Small intestine (tissue), 7 donors: ENCODE results near the gene EEFSEC. TPM values are rescaled to one million over a fixed set of nuclear protein-coding genes. Genes with fewer than 3 reads are reported as not detected.

Source experiments
- DNase-seq, 2 donors: peaks; one replicate each; pipeline versions ENCODE4 v3.0.0 to v3.0.0-alpha.2; 2013
- FAIRE-seq: peaks from 2 replicates; lab custom pipeline; 2012; peaks lifted over from hg19 to GRCh38; lab: Jason Lieb, UNC
- H3K27ac ChIP-seq, 3 donors: one replicate each; pipeline ENCODE4 v1.5.1; 2013; ENCODE audit warnings: low read length in 2 of 3, mild to moderate bottlenecking in 2 of 3, control low read depth in 1 of 3, inconsistent platforms in 1 of 3, low read depth in 1 of 3, moderate library complexity in 1 of 3
- H3K27me3 ChIP-seq, 3 donors: one replicate each; pipeline ENCODE4 v1.6.1; 2013; ENCODE audit warnings: low read length in 3 of 3, inconsistent platforms in 1 of 3; ENCODE audit not compliant: control insufficient read depth in 3 of 3, insufficient read depth in 3 of 3
- H3K36me3 ChIP-seq, 3 donors: one replicate each; pipeline ENCODE4 v1.6.1; 2013; ENCODE audit warnings: low read length in 3 of 3, inconsistent platforms in 1 of 3, low read depth in 1 of 3, mild to moderate bottlenecking in 1 of 3, moderate library complexity in 1 of 3; ENCODE audit not compliant: control insufficient read depth in 3 of 3, insufficient read depth in 2 of 3
- H3K4me1 ChIP-seq, 3 donors: one replicate each; pipeline ENCODE4 v1.6.1; 2013; ENCODE audit warnings: low read length in 2 of 3, inconsistent platforms in 1 of 3, low read depth in 1 of 3, mild to moderate bottlenecking in 1 of 3, moderate library complexity in 1 of 3; ENCODE audit not compliant: control insufficient read depth in 3 of 3, insufficient read depth in 2 of 3
- H3K4me3 ChIP-seq, 3 donors: one replicate each; pipeline ENCODE4 v1.5.1; 2013; ENCODE audit warnings: low read length in 3 of 3, control low read depth in 1 of 3, inconsistent platforms in 1 of 3, low read depth in 1 of 3, mild to moderate bottlenecking in 1 of 3, moderate library complexity in 1 of 3
- H3K9me3 ChIP-seq, 2 donors: one replicate each; pipeline ENCODE4 v1.6.1; 2013; ENCODE audit warnings: low read depth in 1 of 2, low read length in 1 of 2; ENCODE audit not compliant: control insufficient read depth in 2 of 2, insufficient read depth in 1 of 2
- WGBS, 3 donors: extraction: QIAGEN DNeasy Blood & Tissue Kit; methylation state at CpG; one replicate each; pipeline ENCODE4 v1.1.7; 2013; 5-methylcytosine and 5-hydroxymethylcytosine counted together
- polyA plus RNA-seq, 4 donors: library from polyadenylated mRNA; stranded (reverse) in 3 of 4; unstranded in 1 of 4; fragments of 200-250 nt in 3 of 4; fragments of 120-200 nt in 1 of 4; gene quantifications; one replicate each; pipeline versions ENCODE4 v1.2.1 to v1.2.3, GENCODE V29; 2013
- donor health status: healthy with polysubstance abuse.
- donor health status: control.
- donor health status: control.
- donor health status: Bipolar disorder and iron deficiency.
- donor health status: healthy.

Gene EEFSEC
- polyA plus RNA-seq, 4 donors = 4.9 to 29.0 (median 10.2) TPM

DNA sequence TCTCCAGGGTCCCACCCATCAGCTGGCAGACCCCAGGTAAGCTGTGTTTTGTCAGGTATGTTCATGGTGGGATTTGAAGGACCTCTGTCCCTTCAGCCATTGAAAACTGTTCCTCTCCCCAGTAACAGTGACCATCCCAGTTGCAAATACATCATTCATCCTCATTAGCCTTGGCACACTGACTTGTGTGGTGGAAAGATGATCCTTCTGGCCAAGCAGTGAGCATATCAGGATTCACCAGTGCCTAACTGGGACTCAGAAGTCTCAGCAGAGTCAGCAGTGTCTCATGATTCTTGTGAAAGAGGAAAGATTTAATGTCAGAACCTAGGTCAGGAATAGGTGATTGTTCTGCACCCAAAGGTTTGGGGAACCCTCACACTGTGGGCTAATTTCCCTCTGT lies 223.2 kb downstream of the EEFSEC start:
- FAIRE-seq (no peak), DNase-seq (no peak)
- Histone ChIP-seq H3K4me1 (peaks cover 0 to 3% (median 1%) of the 10 kb centered on the region in 3 donors), H3K27me3 (no peaks in the 10 kb centered on the region), H3K27ac (no peak overlapping the region), H3K4me3 (no peak overlapping the region), H3K9me3 (no peaks in the 10 kb centered on the region), H3K36me3 (peaks cover 0 to 47% (median 0%) of the 10 kb centered on the region in 3 donors)

DNA sequence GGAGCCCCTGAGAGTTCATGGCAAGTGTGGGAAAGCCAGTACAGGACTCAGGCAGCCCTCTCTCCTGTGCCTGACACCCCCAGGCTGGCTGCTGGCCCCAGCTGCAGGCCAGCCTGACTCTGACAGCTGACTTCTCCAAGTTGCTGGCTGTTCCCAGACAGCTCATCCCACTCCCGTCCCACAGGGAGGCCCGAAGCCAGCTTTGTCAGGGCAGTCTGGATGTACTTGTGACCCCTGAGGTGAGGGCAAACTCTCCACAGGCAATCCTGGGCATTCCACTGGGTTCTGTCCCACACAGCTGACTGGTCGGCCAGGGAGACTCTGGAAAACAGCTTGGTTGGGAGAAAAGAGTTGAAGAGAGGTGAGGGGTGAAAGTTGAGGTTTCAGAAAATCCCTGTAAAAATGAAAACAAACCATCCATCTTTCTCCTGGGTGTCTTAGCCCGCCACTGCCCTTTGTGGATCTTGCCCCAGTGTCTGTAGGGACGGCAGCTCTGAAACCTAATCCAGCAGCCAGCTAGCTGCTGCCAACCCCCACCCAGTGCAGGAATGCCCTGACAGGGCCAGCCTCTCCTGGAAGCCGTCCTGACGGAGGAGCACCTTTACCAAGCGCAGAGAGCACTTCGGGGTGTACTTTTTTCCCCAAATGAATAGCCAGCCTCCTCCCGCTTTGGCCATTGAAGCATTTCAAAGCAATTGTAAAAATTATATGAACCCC lies 225.5 kb downstream of the EEFSEC start:
- H3K9me3 ChIP-seq = no peaks in the 10 kb centered on the region
- 72 to 91% (median 82%) methylated on average over 10 of the region's 10 CpGs for WGBS, 3 donors
- H3K27me3 ChIP-seq = no peaks in the 10 kb centered on the region
- H3K4me1 ChIP-seq = peaks cover 0 to 26% (median 7%) of the 10 kb centered on the region in 3 donors
- no peak for FAIRE-seq
- DNase-seq = no peak
- no peak overlapping the region for H3K27ac ChIP-seq
- H3K4me3 ChIP-seq = no peak overlapping the region
- H3K36me3 ChIP-seq = peaks cover 0 to 33% (median 0%) of the 10 kb centered on the region in 3 donors

GRCh38 chr3:128379367-128380160 lies 226.3 kb downstream of the EEFSEC start:
- DNase-seq (no peak), FAIRE-seq (no peak)
- no peak overlapping the region for H3K27ac ChIP-seq
- H3K36me3 ChIP-seq = peaks cover 0 to 33% (median 0%) of the 10 kb centered on the region in 3 donors
- H3K4me3 ChIP-seq = no peak overlapping the region
- no peaks in the 10 kb centered on the region for H3K27me3 ChIP-seq
- H3K4me1 ChIP-seq = peaks cover 0 to 33% (median 7%) of the 10 kb centered on the region in 3 donors
- H3K9me3 ChIP-seq = no peaks in the 10 kb centered on the region
- 86 to 94% (median 92%) methylated on average over 12 of the region's 12 CpGs for WGBS, 3 donors

GRCh38 chr3:128380295-128380694 lies 227.0 kb downstream of the EEFSEC start:
- H3K4me1 ChIP-seq = peaks cover 0 to 37% (median 7%) of the 10 kb centered on the region in 3 donors
- H3K9me3 ChIP-seq = no peaks in the 10 kb centered on the region
- H3K27me3 ChIP-seq = no peaks in the 10 kb centered on the region
- H3K4me3 ChIP-seq = no peak overlapping the region
- 92 to 97% (median 93%) methylated on average over 5 of the region's 5 CpGs for WGBS, 3 donors
- H3K27ac ChIP-seq = no peak overlapping the region
- DNase-seq (no peak), FAIRE-seq (no peak)
- H3K36me3 ChIP-seq = peaks cover 0 to 30% (median 0%) of the 10 kb centered on the region in 3 donors

DNA sequence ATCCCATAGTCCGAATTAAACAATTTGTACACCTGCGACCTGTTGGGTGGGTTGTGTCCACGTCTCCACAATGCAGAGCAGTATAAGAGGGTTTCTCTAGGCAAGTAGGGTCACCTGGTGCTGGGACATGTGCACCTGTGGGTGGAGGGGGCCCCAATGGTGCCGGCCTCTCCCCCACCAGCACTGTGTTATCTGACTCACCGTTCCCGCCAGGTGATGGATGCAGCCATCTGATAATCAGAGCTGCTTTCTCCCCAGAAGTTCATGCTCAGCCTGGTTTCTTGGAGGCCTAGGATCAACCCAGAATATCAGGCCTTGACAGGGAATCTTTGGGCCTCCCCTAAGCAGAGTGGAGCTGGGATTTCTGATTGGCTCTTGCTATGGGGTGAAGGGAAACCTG lies 227.4 kb downstream of the EEFSEC start:
- 87 to 93% (median 92%) methylated on average over 6 of the region's 6 CpGs for WGBS, 3 donors
- Histone ChIP-seq H3K4me1 (peaks cover 0 to 41% (median 7%) of the 10 kb centered on the region in 3 donors), H3K27ac (no peak overlapping the region), H3K27me3 (no peaks in the 10 kb centered on the region), H3K36me3 (peaks cover 0 to 28% (median 0%) of the 10 kb centered on the region in 3 donors), H3K9me3 (no peaks in the 10 kb centered on the region), H3K4me3 (no peak overlapping the region)
- no peak for FAIRE-seq
- no peak for DNase-seq

DNA sequence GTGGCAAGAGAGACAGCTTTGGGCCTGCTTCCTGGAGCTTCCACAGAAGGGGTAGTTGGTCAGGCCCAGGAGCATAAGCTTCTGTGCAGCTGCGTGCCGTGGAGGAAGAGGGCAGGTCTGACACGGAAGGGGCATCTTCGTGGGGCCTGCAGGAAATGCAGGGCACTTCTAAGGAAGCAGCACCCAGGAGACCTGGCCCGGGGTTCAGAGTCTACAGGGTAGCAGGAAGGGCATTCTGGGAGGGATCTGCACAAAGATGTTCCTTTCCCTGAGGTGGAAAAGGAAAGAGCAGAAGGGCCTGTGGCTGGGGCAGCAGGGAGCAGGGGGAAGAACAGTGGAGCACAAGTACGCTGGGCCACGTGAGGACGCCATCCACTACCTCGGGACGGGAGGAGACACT lies 228.3 kb downstream of the EEFSEC start:
- Histone ChIP-seq H3K27me3 (no peaks in the 10 kb centered on the region), H3K4me1 (peaks cover 0 to 42% (median 7%) of the 10 kb centered on the region in 3 donors), H3K9me3 (no peaks in the 10 kb centered on the region), H3K27ac (no peak overlapping the region), H3K36me3 (peaks cover 0 to 27% (median 0%) of the 10 kb centered on the region in 3 donors), H3K4me3 (no peak overlapping the region)
- DNase-seq = peak; percentile 31 to 66
- no peak for FAIRE-seq
- 26 to 67% (median 44%) methylated on average over 10 of the region's 10 CpGs for WGBS, 3 donors

DNA sequence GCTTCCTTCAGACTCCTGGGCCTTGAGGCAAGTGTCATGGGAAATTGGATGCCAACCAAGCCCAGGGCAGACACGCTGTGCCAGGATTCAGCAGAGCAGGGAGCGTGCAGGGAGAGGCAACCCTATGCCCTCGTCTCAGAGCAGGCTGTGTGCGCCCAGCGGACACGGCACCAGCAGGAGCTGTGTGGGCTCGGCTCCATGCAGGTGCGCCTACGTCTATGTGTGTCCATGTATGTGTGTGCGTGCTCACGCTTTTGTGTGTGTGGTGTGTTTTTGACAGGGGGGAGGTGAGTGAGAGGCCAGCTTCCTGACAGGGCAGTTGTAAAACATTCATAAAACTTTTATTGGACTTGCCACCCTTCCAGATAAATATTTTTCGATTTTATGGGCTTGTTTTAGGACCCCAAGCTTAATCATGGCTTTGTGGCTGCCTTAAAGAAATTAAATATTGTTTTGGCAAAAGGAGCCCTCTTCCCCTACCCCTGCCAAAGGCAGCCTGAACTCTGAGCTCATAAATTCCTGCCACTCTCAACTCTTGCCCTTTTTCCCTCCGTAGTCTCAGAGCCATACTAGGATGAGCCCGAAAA lies 229.0 kb downstream of the EEFSEC start:
- Histone ChIP-seq H3K27ac (peak overlapping the region in 1 of 3 donors; percentile 15), H3K27me3 (no peaks in the 10 kb centered on the region), H3K36me3 (peaks cover 0 to 28% (median 0%) of the 10 kb centered on the region in 3 donors), H3K4me3 (no peak overlapping the region), H3K9me3 (no peaks in the 10 kb centered on the region), H3K4me1 (peaks cover 0 to 42% (median 7%) of the 10 kb centered on the region in 3 donors)
- WGBS, 3 donors = 17 to 61% (median 33%) methylated on average over 14 of the region's 14 CpGs
- DNase-seq = peak; percentile 57 to 60
- no peak for FAIRE-seq
